Erythroblast (primary cell): ENCODE measurements around the gene MPZL3.

Experiments used
- GATA1 ChIP-seq: IDR thresholded peaks from 2 replicates; pipeline ENCODE4 v1.6.1; 2011; ENCODE audit warnings: low read depth, mild to moderate bottlenecking, control low read depth, low read length, moderate library complexity
- POLR2A ChIP-seq: IDR thresholded peaks from 2 replicates; pipeline ENCODE4 v1.6.1; 2011; ENCODE audit warnings: mild to moderate bottlenecking, low read length

GRCh38 chr11:118239509-118240205, 12.5 kb downstream of the MPZL3 start:
- TF ChIP-seq POLR2A: no peak
- TF ChIP-seq GATA1: no peak
